ENCODE results near the gene MGRN1. TPM values are rescaled to one million over a fixed set of nuclear protein-coding genes. Genes with fewer than 3 reads are reported as not detected.
"Not testable (repeated sequence)": the region's sequence is repeated elsewhere in the genome, so short reads cannot be mapped to it uniquely, and the experiment has no call there.

Gene MGRN1
- total RNA-seq, 1 donor from 2014 or later, result 40.8 TPM

DNA sequence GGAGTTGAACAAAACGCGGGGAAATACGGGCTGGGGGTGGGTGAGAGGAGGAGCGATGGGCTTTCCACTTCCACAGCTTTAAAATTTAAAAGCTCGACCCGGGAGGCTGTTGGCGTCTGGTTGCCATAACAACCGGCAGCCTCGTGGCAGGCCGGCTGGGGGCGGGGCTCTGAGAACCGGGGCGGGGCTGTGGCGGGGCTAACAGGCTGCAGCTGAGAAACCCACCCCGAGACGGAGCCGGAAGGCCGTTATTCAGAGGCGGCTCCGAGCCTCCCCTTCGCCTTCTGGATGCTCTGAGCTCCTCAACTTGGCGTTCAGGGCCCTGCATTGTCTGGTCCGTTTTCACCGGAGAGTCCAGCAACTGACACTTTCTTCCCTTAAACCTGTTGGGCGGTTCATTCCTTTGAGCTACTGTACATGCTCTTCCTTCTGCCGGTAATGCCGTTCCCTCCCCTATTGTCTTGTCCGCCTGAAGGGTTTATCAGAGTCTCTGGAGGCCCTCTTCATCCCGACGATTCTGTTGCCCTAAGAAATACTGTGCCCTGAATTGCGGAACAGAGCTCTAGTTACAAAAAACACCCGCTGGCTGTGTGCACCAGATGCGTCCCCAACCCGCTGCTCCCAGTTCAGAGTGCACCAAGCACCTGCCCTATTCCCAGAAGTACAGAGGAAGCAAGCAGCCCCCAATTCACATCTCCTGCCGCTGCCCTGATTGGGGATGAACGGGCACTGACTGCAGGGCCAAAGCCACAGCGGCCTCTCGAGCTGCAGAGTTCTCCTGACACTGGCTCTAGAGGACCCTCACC, 110.3 kb downstream of the MGRN1 start:
- H3K4me3 ChIP-seq, result peak overlapping the region; percentile 90 to 97
- no peaks in the 10 kb centered on the region for H3K27me3 ChIP-seq
- H3K36me3 ChIP-seq, result peaks cover 0 to under 1% of the 10 kb centered on the region in 2 donors
- peak in 1 of 2 donors; percentile 43 for TF ChIP-seq POLR2AphosphoS5 (IDR thresholded peaks at IDR 0.05; ENCODE audit: insufficient read depth in 1 of 2, low read depth in 1 of 2)
- no peak for TF ChIP-seq POLR2A (IDR thresholded peaks at IDR 0.05)
- intact Hi-C loops (cut with DNase I), result no loop called here
- no peak for DNase-seq (ENCODE audit: extremely low spot score in 2 of 2)
- H3K4me1 ChIP-seq, result peaks cover 22% of the 10 kb centered on the region
- peak overlapping the region; percentile 60 for H3K27ac ChIP-seq
- no peaks in the 10 kb centered on the region for H3K9me3 ChIP-seq

DNA sequence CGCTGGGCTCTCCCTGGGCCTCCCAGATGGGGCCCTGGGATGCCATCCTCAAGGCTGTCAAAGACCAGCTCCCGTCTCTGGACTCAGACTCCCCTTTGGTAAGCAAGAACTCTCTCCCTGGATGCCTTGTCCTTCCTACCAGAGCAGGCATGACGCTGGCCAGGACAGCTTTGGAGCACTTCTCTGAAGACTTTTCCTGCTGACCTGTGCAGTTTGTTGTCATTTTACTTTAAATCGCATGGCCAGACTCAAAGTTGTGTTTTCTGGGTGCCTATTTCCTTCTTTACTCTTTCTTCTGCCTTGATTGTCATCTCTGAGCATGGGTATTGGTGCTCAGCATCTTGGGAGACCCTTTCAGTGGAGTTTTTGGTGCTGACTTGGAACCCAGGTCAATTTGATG, 111.9 kb downstream of the MGRN1 start:
- TF ChIP-seq, protein P1, sequence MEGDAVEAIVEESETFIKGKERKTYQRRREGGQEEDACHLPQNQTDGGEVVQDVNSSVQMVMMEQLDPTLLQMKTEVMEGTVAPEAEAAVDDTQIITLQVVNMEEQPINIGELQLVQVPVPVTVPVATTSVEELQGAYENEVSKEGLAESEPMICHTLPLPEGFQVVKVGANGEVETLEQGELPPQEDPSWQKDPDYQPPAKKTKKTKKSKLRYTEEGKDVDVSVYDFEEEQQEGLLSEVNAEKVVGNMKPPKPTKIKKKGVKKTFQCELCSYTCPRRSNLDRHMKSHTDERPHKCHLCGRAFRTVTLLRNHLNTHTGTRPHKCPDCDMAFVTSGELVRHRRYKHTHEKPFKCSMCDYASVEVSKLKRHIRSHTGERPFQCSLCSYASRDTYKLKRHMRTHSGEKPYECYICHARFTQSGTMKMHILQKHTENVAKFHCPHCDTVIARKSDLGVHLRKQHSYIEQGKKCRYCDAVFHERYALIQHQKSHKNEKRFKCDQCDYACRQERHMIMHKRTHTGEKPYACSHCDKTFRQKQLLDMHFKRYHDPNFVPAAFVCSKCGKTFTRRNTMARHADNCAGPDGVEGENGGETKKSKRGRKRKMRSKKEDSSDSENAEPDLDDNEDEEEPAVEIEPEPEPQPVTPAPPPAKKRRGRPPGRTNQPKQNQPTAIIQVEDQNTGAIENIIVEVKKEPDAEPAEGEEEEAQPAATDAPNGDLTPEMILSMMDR (IDR thresholded peaks at IDR 0.05), result no peak
- TF ChIP-seq POLR2AphosphoS5 (IDR thresholded peaks at IDR 0.05; ENCODE audit: insufficient read depth in 1 of 2, low read depth in 1 of 2) (no peak), POLR2A (IDR thresholded peaks at IDR 0.05) (no peak)

DNA sequence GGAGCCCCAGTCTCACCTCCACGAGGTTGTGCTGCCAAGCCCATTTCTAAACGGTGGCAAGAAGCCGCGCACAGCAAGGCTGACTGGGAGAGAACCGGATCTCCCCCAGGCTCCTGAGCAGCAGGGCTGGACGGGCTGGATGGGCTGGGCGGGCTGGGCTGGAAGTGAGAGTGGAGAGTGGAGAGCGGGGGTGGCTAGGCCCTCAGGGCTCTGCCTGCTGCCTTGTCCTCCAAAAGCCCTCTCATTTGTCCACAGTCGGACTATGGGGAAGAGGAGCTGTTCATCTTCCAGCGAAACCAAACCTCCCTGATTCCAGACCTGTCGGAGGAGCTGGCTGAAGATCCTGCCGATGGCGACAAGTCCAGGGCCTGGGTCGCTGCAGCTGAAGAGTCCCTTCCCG, 112.9 kb downstream of the MGRN1 start:
- intact Hi-C loops (cut with DNase I), result no loop called here
- Histone ChIP-seq H3K36me3 (no peaks in the 10 kb centered on the region), H3K4me3 (no peak overlapping the region), H3K4me1 (peaks cover 17% of the 10 kb centered on the region), H3K27ac (no peak overlapping the region), H3K9me3 (no peaks in the 10 kb centered on the region), H3K27me3 (no peaks in the 10 kb centered on the region)
- TF ChIP-seq, protein P1 (IDR thresholded peaks at IDR 0.05), result no peak
- TF ChIP-seq POLR2AphosphoS5 (IDR thresholded peaks at IDR 0.05; ENCODE audit: insufficient read depth in 1 of 2, low read depth in 1 of 2) (no peak), POLR2A (IDR thresholded peaks at IDR 0.05) (no peak)
- no peak for DNase-seq (ENCODE audit: extremely low spot score in 2 of 2)

More for the DNA sequence above, 111.9 kb downstream of the MGRN1 start:
- no peak for DNase-seq (ENCODE audit: extremely low spot score in 2 of 2)
- H3K4me1 ChIP-seq, result peaks cover 22% of the 10 kb centered on the region
- H3K4me3 ChIP-seq, result no peak overlapping the region
- intact Hi-C loops (cut with DNase I), result no loop called here
- H3K36me3 ChIP-seq, result no peaks in the 10 kb centered on the region
- no peaks in the 10 kb centered on the region for H3K9me3 ChIP-seq
- H3K27ac ChIP-seq, result no peak overlapping the region
- H3K27me3 ChIP-seq, result no peaks in the 10 kb centered on the region

DNA sequence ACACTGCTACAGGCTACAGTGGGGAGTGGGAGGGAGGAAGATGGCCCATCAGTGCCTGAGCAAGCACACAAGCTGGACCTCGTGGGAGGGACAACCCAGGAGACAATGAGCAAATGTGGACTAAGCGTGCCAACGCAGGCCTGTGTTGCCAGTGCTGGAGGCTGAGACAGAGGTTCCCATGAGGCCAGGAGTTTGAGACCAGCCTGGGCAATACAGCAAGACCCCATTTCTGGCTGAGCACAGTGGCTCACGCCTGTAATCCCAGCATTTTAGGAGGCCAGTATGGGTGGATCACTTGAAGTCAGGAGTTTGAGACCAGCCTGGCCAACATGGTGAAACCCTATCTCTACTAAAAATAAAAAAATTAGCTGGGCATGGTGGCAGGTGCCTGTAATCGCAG, 113.7 kb downstream of the MGRN1 start:
- H3K9me3 ChIP-seq; intact Hi-C loops (cut with DNase I); H3K27ac ChIP-seq; H3K4me3 ChIP-seq; H3K27me3 ChIP-seq; DNase-seq (ENCODE audit: extremely low spot score in 2 of 2); H3K36me3 ChIP-seq: not testable (repeated sequence)
- peaks cover 17% of the 10 kb centered on the region for H3K4me1 ChIP-seq

Small RNAs within 50 kb of the gene (microRNA-seq; reads per million reads assigned to microRNA genes)
- not detected for gene MIR6769A (ENCODE audit: borderline number of aligned reads, borderline replicate concordance)

Small RNAs within 50 kb of the gene (small RNA-seq; reads per million reads assigned to genes)
- not detected for gene MIR6769A
- not detected for gene RN7SL850P

Other genes starting within 250 kb of the MGRN1 start
- 30.9 TPM for gene CORO7, start 208.2 kb upstream of the MGRN1 start, total RNA-seq
- 33.6 TPM for gene DNAJA3, start 199.0 kb upstream of the MGRN1 start, total RNA-seq
- 35.6 TPM for gene NMRAL1, start 150.2 kb upstream of the MGRN1 start, total RNA-seq
- 52.8 TPM for gene HMOX2, start 148.4 kb upstream of the MGRN1 start, total RNA-seq
- 13.3 TPM for gene CDIP1, start 86.1 kb upstream of the MGRN1 start, total RNA-seq
- gene C16orf96, start 68.5 kb upstream of the MGRN1 start, total RNA-seq, result not detected
- gene UBALD1, start 9.9 kb upstream of the MGRN1 start, total RNA-seq, result 16.9 TPM
- 28.5 TPM for gene NUDT16L1, start 68.7 kb downstream of the MGRN1 start, total RNA-seq
- gene ANKS3, start 109.4 kb downstream of the MGRN1 start, total RNA-seq, result 25.3 TPM
- gene DNAAF8, start 109.7 kb downstream of the MGRN1 start, total RNA-seq, result not detected
- gene ZNF500, start 142.3 kb downstream of the MGRN1 start, total RNA-seq, result 11.0 TPM
- gene SEPTIN12, start 163.5 kb downstream of the MGRN1 start, total RNA-seq, result not detected
- gene SMIM22, start 170.5 kb downstream of the MGRN1 start, total RNA-seq, result not detected
- 14.0 TPM for gene ROGDI, start 177.8 kb downstream of the MGRN1 start, total RNA-seq
- gene GLYR1, start 222.5 kb downstream of the MGRN1 start, total RNA-seq, result 51.6 TPM
- 17.2 TPM for gene UBN1, start 222.7 kb downstream of the MGRN1 start, total RNA-seq